ENCODE data around the gene HLA-DMA.
A peak's percentile ranks its signal among the peaks of the same experiment; 100 is the strongest.

Gene HLA-DMA

DNA sequence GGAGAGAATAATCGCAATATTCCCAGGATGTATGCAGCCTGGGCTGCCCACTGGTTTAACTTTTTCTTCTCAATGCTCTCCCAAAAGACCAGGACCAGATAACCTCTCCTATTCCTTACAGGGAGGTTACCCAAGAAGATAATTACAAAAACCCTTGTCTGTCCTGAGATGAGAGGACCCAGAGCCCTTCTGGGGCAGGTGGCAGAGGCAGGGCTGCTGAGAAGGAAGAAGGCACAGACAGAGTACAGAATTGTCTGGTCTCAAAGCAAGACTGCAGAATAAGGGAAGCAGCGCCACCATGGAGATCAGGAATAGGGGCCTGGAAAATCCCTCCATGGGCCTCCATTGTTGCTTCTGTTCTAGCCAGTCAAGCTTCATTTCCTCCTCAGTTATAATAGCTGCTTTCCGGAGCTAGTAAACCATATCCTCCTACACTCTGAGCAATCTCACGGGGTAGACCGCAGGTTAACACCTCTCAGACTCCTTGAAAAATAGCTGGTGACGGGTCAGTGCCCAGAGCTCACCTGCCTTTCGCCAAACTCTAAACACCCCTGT is 11.6 kb downstream of the HLA-DMA start:
- no peak for TF ChIP-seq CTCF (IDR thresholded peaks at IDR 0.05)
- Mint-ChIP-seq H3K4me1 (peaks cover 71% of the 10 kb centered on the region), H3K27me3 (ENCODE audit: low read depth, poor library complexity) (peaks cover 14% of the 10 kb centered on the region), H3K36me3 (ENCODE audit: low read depth) (no peaks in the 10 kb centered on the region), H3K27ac (peak overlapping the region; percentile 96), H3K4me3 (peak overlapping the region; percentile 74), H3K9me3 (peaks cover 6% of the 10 kb centered on the region)
- DNase-seq: peak; percentile 13

DNA sequence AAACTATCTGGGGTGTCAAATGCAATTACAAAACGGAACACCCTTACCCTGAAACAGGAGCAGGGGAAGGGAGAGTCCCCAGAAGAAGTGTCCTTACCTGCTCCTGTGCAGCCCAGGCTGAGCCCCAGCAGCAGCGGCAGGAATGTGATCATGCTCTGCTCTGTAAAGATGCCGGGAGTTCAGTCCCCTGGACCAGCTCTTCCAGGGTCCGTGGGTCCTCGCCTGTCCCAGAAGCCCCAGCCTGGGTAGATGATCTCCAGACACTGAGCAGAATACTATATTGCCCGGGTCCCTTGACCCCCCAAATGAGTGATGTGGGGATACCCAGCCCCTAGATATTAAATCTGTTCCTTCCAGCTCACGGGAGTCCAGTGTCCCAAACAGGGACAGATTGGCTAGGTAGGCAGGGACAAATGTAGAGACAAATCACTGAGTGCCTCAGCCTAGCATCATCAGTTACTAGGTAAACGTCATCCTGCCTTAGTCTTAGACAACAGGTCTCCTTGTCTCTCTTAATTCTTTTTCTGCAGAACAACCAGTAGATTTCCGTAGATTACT is 12.2 kb downstream of the HLA-DMA start, which contains the start of gene HLA-DMB:
Gene HLA-DMB (minus strand): TSS at position 373 of the 558 bp plus-strand sequence. CDS start 221 bp downstream, at position 152.
- Mint-ChIP-seq H3K27ac (peak within 1 kb of the TSS; percentile 96), H3K4me3 (peak within 1 kb of the TSS; percentile 74), H3K27me3 (ENCODE audit: low read depth, poor library complexity) (peaks cover 17% of the 10 kb centered on the region), H3K36me3 (ENCODE audit: low read depth) (no peaks in the 10 kb centered on the region), H3K4me1 (peaks cover 76% of the 10 kb centered on the region), H3K9me3 (peaks cover 6% of the 10 kb centered on the region)
- TF ChIP-seq CTCF (IDR thresholded peaks at IDR 0.05): no peak
- peak; percentile 45 for DNase-seq

DNA sequence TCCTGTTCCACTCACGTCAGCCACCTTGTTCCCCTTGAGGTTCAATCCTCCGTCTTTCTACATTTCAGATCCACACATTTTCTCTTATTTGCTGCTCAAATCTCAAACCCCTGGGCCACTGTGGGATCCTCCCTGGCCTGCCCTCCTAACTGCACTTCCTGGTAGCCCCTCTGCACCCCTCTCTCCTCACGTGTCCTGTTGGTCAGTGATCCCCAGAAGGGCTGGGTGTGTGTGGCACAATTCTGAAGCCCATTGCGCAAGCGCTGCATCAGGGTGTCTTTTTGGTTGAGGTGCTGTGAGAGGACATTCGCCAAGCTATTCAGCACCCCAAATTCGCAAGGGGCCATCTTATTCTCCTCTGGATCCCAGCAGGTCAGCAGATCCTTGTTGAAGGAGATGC is 14.4 kb downstream of the HLA-DMA start:
- TF ChIP-seq CTCF (IDR thresholded peaks at IDR 0.05): no peak
- H3K4me3 Mint-ChIP-seq: no peak overlapping the region
- peaks cover 56% of the 10 kb centered on the region for H3K4me1 Mint-ChIP-seq
- no peak overlapping the region for H3K27ac Mint-ChIP-seq
- H3K27me3 Mint-ChIP-seq (ENCODE audit: low read depth, poor library complexity): peaks cover 18% of the 10 kb centered on the region
- no peak for DNase-seq
- no peaks in the 10 kb centered on the region for H3K9me3 Mint-ChIP-seq
- no peaks in the 10 kb centered on the region for H3K36me3 Mint-ChIP-seq (ENCODE audit: low read depth)

DNA sequence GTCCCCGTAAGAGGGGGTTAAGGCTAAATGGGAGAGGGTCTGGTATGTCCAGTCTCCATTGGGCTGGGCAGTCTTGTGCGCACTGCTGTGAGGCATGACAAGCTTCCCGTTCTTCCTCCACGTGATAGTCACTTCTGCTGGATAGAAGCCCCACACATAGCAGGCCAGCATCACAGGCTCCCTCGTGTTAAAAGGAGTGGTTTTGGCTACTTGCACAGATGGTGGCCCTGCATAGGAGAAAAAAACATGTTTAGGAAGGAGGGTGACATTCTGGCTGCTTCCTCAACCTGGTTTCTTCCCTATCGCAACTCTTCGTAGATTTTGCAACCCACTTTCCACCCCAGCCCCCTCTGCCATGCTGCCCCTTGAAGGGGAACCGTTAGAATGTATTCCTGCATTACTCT is 15.7 kb downstream of the HLA-DMA start:
- TF ChIP-seq CTCF (IDR thresholded peaks at IDR 0.05): no peak
- H3K4me3 Mint-ChIP-seq: no peak overlapping the region
- no peaks in the 10 kb centered on the region for H3K9me3 Mint-ChIP-seq
- H3K27ac Mint-ChIP-seq: no peak overlapping the region
- peaks cover 43% of the 10 kb centered on the region for H3K4me1 Mint-ChIP-seq
- no peaks in the 10 kb centered on the region for H3K36me3 Mint-ChIP-seq (ENCODE audit: low read depth)
- H3K27me3 Mint-ChIP-seq (ENCODE audit: low read depth, poor library complexity): peaks cover 18% of the 10 kb centered on the region
- DNase-seq: no peak

- Mint-ChIP-seq H3K27ac (no peak overlapping the region), H3K9me3 (no peaks in the 10 kb centered on the region), H3K27me3 (ENCODE audit: low read depth, poor library complexity) (peaks cover 17% of the 10 kb centered on the region), H3K4me3 (no peak overlapping the region), H3K4me1 (peaks cover 36% of the 10 kb centered on the region), H3K36me3 (ENCODE audit: low read depth) (no peaks in the 10 kb centered on the region)
- DNase-seq: no peak
- TF ChIP-seq CTCF (IDR thresholded peaks at IDR 0.05): no peak
These were observed 16.4 kb downstream of the HLA-DMA start for GRCh38 chr6:32936239-32937152.
